OCI-LY3 (cell line): ENCODE measurements around the gene ATP2C1.

Source experiments
- H2AFZ ChIP-seq: fragments of 200-600, 300-600 bp; shearing (Covaris generic); 2 replicates; pipeline ENCODE4 v1.6.0; 2014; ENCODE audit warnings: antibody characterized with exemption, low read depth, low read length
- H3K27ac ChIP-seq: fragments of 200-600, 300-600 bp; sonication (generic); 2 replicates; pipeline ENCODE4 v1.5.1; 2014; ENCODE audit warnings: mild to moderate bottlenecking, low read length, moderate library complexity, mixed read lengths
- H3K27me3 ChIP-seq: fragments of 200-600, 300-600 bp; sonication (generic); 2 replicates; pipeline ENCODE4 v1.6.1; 2014; ENCODE audit warnings: low read depth, low read length, mixed read lengths
- H3K36me3 ChIP-seq: fragments of 200-600, 300-600 bp; sonication (generic); replicated peaks from 2 replicates; pipeline ENCODE3; 2014; ENCODE audit warnings: low read depth, low read length, mixed read lengths
- H3K4me1 ChIP-seq: fragments of 300-600, 200-600 bp; sonication (generic); 2 replicates; pipeline ENCODE4 v1.6.1; 2014; ENCODE audit warnings: low read length, mixed read lengths
- H3K4me2 ChIP-seq: fragments of 200-600, 300-600 bp; sonication (generic); 2 replicates; pipeline ENCODE4 v1.6.1; 2014; ENCODE audit warnings: low read length, mixed read lengths
- H3K4me3 ChIP-seq: fragments of 300-600, 200-600 bp; sonication (generic); 2 replicates; pipeline ENCODE4 v1.5.1; 2014; ENCODE audit warnings: antibody characterized with exemption, mild to moderate bottlenecking, low read length, moderate library complexity
- H3K79me2 ChIP-seq: fragments of 300-600, 200-600 bp; shearing (Covaris generic); 2 replicates; pipeline ENCODE4 v1.6.1; 2014; ENCODE audit warnings: mild to moderate bottlenecking, low read length, mixed read lengths
- H3K9ac ChIP-seq: fragments of 300-600, 200-600 bp; shearing (Covaris generic); 2 replicates; pipeline ENCODE4 v1.6.0; 2014; ENCODE audit warnings: mild to moderate bottlenecking, low read length, moderate library complexity
- H3K9me3 ChIP-seq: fragments of 200-600, 300-600 bp; shearing (Covaris generic); 2 replicates; pipeline ENCODE4 v1.6.1; 2014; ENCODE audit warnings: low read length, mixed read lengths; ENCODE audit not compliant: insufficient read depth
- H4K20me1 ChIP-seq: fragments of 200-600, 300-600 bp; sonication (generic); 2 replicates; pipeline ENCODE4 v1.6.1; 2016; ENCODE audit warnings: low read length, mixed read lengths; ENCODE audit not compliant: insufficient read depth
- EZH2phosphoT487 ChIP-seq: fragments of 200-600 bp; shearing (Covaris generic); IDR thresholded peaks from 2 replicates; pipeline ENCODE4 v1.6.1; 2018; ENCODE audit warnings: antibody characterized with exemption, mixed run types, low read depth
- TF ChIP-seq, protein P1 (sequence below): fragments of 200-600, 300-600 bp; sonication (generic); IDR thresholded peaks from 2 replicates; pipeline ENCODE4 v1.5.1; 2014; ENCODE audit warnings: antibody characterized with exemption, low read length, low read depth

The ATP2C1 gene

DNA sequence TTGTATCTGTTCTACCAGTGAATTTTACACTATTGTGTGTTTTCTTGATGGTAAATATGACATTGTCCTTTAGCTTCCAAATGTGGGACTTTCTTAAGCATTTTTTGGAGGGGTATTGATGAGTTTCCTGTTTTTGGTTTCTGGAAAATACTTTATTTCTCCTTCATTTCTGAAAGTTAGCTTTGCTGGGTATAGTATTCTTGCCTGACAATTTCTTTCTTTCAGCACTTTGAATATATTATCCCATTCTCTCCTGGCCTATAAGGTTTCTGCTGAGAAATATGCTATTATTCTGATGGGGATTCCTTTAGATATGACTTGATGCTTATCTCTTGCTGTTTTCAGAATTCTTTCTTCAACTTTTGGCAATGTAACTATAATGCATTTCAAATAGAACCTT, 15.4 kb upstream of the ATP2C1 start:
- H3K4me2 ChIP-seq: no peak overlapping the region
- no peak overlapping the region for H3K27ac ChIP-seq
- peaks cover 6% of the 10 kb centered on the region; the same call in 1 of the 2 replicates for H3K9me3 ChIP-seq
- no peaks in the 10 kb centered on the region for H3K79me2 ChIP-seq
- no peak overlapping the region for H2AFZ ChIP-seq
- no peaks in the 10 kb centered on the region for H3K36me3 ChIP-seq
- no peaks in the 10 kb centered on the region for H3K4me1 ChIP-seq
- H4K20me1 ChIP-seq: no peaks in the 10 kb centered on the region
- 0 out of 2 replicates have a peak, but pooled peaks cover 3% of the 10 kb centered on the region for H3K27me3 ChIP-seq
- no peak overlapping the region for H3K4me3 ChIP-seq
- TF ChIP-seq, protein P1, sequence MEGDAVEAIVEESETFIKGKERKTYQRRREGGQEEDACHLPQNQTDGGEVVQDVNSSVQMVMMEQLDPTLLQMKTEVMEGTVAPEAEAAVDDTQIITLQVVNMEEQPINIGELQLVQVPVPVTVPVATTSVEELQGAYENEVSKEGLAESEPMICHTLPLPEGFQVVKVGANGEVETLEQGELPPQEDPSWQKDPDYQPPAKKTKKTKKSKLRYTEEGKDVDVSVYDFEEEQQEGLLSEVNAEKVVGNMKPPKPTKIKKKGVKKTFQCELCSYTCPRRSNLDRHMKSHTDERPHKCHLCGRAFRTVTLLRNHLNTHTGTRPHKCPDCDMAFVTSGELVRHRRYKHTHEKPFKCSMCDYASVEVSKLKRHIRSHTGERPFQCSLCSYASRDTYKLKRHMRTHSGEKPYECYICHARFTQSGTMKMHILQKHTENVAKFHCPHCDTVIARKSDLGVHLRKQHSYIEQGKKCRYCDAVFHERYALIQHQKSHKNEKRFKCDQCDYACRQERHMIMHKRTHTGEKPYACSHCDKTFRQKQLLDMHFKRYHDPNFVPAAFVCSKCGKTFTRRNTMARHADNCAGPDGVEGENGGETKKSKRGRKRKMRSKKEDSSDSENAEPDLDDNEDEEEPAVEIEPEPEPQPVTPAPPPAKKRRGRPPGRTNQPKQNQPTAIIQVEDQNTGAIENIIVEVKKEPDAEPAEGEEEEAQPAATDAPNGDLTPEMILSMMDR: no peak
- no peak for TF ChIP-seq EZH2phosphoT487
- no peak overlapping the region for H3K9ac ChIP-seq

DNA sequence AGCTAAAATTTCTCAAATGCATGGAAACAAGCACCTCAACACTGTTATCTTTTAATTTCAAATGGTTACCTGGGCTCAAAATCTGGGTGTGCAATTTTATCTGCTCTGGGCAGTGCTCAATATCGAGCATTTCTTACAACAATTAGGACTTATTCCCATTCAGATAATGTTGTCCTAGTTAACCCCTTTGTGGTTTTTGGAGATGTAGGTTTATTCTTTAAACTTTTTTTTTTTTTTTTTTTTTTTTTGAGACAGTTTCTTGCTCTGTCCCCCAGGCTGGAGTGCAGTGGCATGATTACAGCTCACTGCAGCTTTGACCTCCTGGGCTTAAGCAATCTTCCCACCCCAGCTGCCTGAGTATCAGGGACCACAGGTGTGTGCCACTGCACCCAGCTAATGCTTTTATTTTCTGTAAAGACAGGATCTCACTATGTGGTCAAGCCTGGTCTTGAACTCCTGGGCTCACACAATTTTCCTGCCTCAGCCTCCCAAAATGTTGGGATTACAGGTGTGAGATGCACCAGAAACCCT, 4.4 kb upstream of the ATP2C1 start:
- Histone ChIP-seq H3K79me2 (peaks cover 5% of the 10 kb centered on the region), H3K27ac (no peak overlapping the region), H3K27me3 (no peaks in the 10 kb centered on the region), H3K4me3 (no peak overlapping the region), H3K4me1 (peaks cover 3% of the 10 kb centered on the region), H2AFZ (no peak overlapping the region), H3K4me2 (no peak overlapping the region), H3K9me3 (no peaks in the 10 kb centered on the region), H4K20me1 (no peaks in the 10 kb centered on the region), H3K9ac (no peak overlapping the region), H3K36me3 (no peaks in the 10 kb centered on the region)
- TF ChIP-seq EZH2phosphoT487: no peak
- TF ChIP-seq, protein P1: no peak

DNA sequence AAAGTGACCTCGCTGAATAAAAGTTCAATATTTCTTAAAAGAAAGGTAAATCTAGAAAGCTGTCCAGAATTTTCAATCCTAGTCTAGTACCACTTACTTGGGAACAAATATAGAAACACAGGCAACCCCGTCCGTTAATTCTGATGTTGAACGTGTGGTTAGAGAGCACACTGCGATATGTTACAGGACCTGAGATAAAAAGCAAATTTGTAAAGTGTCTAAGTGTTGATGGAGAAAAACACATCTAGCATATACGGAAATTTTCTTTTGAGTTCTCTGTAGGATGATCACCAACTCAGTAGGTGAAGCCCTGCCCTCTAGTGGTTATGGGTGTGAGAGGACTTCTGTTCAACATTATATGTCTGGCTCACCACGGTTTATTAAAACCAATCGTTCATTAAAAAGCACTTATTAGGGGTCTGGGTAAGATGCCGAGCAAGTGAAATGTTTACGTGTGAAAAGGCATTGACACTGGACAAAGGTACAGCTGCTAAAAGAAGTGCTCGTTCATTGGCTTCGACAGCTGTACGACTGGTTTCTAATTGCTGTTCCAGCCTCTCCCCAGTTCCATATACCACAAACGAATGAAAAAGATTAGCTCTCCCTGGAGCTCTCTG, 1.0 kb upstream of the ATP2C1 start:
- Histone ChIP-seq H3K36me3 (no peaks in the 10 kb centered on the region), H3K4me2 (peak overlapping the region; percentile 90), H3K4me1 (peaks cover 20% of the 10 kb centered on the region), H3K4me3 (peak overlapping the region; percentile 81), H3K9me3 (no peaks in the 10 kb centered on the region), H3K79me2 (peaks cover 39% of the 10 kb centered on the region), H3K9ac (peak overlapping the region; percentile 99), H3K27me3 (no peaks in the 10 kb centered on the region), H3K27ac (peak overlapping the region; percentile 64), H2AFZ (peak overlapping the region; percentile 48; the same call in 1 of the 2 replicates), H4K20me1 (0 out of 2 replicates have a peak, but pooled peaks cover 13% of the 10 kb centered on the region)
- TF ChIP-seq, protein P1: peak; percentile 92
- TF ChIP-seq EZH2phosphoT487: no peak

DNA sequence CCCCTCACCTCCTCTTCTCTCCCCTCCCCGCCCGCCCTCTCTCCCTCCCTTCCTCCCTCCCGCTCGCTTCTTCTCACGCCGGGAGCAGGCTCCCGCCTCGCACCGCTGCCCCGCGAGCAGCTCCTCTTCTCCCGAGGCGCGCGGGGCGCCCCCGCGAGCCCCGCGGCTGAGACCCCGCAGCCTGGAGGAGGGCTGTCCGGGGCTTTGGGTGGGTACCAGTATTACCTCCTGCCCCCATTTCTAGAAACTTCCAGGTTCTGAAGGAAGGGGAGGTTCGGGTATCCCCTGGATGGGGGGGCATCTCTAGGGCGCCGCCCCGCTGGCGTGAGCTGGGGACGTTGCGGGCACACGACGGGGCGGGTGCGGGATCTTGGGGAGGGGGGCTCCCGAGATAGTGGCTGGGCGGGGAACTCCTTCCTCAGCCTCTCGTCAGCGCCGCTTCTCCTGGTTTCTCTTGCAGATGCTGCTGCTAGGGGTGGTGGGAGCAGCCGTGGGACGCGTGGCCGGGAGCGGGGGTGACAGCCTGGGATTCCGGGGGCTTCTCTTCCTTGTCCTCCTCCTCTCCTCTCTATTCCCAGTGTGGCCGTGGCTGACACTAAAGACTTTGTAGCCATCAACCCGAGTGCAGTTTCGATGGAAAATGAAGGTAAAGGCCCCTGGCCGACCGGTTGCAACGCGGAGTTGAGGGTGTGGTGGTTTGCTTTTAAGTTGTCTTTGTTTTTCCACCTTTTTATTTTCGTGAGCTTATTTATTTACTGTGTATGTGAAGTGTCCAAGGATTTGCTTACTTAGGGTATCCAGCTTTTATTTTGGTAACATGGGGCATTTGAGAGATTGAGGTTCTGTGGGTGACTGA, 474 bp downstream of the ATP2C1 start:
- peak overlapping the region; percentile 96 for H2AFZ ChIP-seq
- H3K27me3 ChIP-seq: no peaks in the 10 kb centered on the region
- TF ChIP-seq EZH2phosphoT487: no peak
- TF ChIP-seq, protein P1: no peak; the same call in 1 of the 2 replicates
- peak overlapping the region; percentile 81 for H3K4me3 ChIP-seq
- H3K27ac ChIP-seq: peak overlapping the region; percentile 68
- peaks cover 20% of the 10 kb centered on the region for H3K4me1 ChIP-seq
- no peaks in the 10 kb centered on the region for H3K36me3 ChIP-seq
- H3K79me2 ChIP-seq: peaks cover 54% of the 10 kb centered on the region
- peak overlapping the region; percentile 99 for H3K4me2 ChIP-seq
- no peaks in the 10 kb centered on the region for H3K9me3 ChIP-seq
- peak overlapping the region; percentile 99 for H3K9ac ChIP-seq
- H4K20me1 ChIP-seq: peaks cover 21% of the 10 kb centered on the region
